Measurements from ENCODE around the gene CFAP74. TPM values are rescaled to one million over a fixed set of nuclear protein-coding genes. Genes with fewer than 3 reads are reported as not detected.

Gene CFAP74
- total RNA-seq, 1 experiment from 2014 or later, result not detected

DNA sequence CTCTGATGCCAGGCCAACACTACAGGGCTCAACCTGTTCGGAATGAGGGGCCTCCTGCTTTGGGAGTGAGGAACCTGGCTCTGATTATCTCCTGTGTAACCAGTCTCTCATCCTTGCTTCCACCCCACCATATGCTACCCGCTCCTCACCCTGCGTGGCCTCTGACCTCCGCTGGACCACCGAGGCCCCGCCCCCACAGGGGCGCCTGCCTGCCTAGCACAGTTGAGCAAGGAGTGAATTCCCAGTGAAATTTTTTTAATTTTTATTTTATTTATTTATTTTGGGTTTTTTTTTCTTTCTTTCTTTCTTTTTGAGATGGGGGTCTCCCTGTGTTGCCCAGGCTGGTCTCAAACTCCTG is 110.8 kb downstream of the CFAP74 start:
- DNase-seq (no peak), ATAC-seq (no peak)
- no peaks in the 10 kb centered on the region for H3K9me3 ChIP-seq (ENCODE audit: low read length)
- peaks cover 38% of the 10 kb centered on the region for H3K79me2 ChIP-seq (ENCODE audit: low read length)
- ChIA-PET CTCF (no interaction called here), POLR2A (ENCODE audit: unreplicated experiment) (no interaction called here)
- H4K20me1 ChIP-seq (ENCODE audit: low read length), result peaks cover 22% of the 10 kb centered on the region
- no peaks in the 10 kb centered on the region for H3K9me2 ChIP-seq (replicated peaks; ENCODE audit: low read length)
- no peaks in the 10 kb centered on the region for H3F3A ChIP-seq (ENCODE audit: low read length, unreplicated experiment)
- no TSS peak for BruUV-seq (replicated peaks)
- no peak overlapping the region for H3K27ac ChIP-seq (ENCODE audit: low read length)
- H3K9ac ChIP-seq (ENCODE audit: low read length), result no peak overlapping the region; the same call in 1 of the 2 replicates
- H3K36me3 ChIP-seq (ENCODE audit: low read depth, low read length), result no peaks in the 10 kb centered on the region
- TF ChIP-seq EZH2 (IDR thresholded peaks at IDR 0.05; ENCODE audit: low read length, unreplicated experiment) (no peak), EZH2phosphoT487 (IDR thresholded peaks at IDR 0.05; ENCODE audit: borderline replicate concordance, low read length) (no peak)
- TF ChIP-seq, protein P1, sequence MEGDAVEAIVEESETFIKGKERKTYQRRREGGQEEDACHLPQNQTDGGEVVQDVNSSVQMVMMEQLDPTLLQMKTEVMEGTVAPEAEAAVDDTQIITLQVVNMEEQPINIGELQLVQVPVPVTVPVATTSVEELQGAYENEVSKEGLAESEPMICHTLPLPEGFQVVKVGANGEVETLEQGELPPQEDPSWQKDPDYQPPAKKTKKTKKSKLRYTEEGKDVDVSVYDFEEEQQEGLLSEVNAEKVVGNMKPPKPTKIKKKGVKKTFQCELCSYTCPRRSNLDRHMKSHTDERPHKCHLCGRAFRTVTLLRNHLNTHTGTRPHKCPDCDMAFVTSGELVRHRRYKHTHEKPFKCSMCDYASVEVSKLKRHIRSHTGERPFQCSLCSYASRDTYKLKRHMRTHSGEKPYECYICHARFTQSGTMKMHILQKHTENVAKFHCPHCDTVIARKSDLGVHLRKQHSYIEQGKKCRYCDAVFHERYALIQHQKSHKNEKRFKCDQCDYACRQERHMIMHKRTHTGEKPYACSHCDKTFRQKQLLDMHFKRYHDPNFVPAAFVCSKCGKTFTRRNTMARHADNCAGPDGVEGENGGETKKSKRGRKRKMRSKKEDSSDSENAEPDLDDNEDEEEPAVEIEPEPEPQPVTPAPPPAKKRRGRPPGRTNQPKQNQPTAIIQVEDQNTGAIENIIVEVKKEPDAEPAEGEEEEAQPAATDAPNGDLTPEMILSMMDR (conservative IDR thresholded peaks at IDR 0.05; ENCODE audit: low read depth, low read length), result no peak
- intact Hi-C loops (cut with micrococcal nuclease), result no loop called here
- no peak overlapping the region for H2AFZ ChIP-seq (ENCODE audit: low read length)
- H3K27me3 ChIP-seq (ENCODE audit: low read length), result no peaks in the 10 kb centered on the region
- peak overlapping the region; percentile 76 for H3K4me3 ChIP-seq (ENCODE audit: low read length)
- H3K4me1 ChIP-seq (ENCODE audit: insufficient read depth, low read length), result peaks cover 42% of the 10 kb centered on the region
- peak overlapping the region; percentile 99 for H3K4me2 ChIP-seq (ENCODE audit: low read length)

DNA sequence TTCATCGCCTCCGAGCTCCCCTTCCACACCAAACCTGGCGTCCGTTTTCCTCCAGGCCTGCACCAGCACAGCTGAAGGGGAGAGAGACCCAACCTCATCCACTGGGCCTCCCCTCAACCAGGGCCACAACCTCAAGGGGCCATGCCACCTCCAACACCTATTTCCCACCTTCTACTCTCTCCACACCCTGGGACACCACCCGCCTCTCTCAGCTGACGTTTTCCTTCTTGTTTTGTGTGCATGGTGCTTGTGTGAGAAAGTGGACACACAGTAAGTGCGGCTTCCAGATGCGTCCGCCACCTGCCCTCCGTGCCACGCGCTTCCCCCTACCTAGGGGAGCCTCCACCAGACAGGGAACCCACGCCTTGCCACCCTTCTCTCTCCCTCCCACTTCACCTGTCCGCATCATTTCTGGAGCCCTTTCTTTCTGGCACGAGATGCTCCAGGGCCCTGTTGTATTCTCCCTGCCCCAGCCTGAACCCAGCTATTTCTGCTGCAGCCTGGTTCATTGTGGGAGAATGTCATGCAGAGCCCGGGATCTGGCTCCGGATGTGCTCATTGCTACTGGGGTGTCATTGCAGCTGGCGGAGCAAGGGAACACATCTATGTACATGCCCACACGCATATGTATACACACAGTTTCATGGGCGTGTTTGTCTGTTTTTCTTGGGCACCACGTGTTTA is 111.4 kb downstream of the CFAP74 start:
- BruUV-seq (replicated peaks), result TSS peak; percentile 61
- Histone ChIP-seq H3K4me1 (ENCODE audit: insufficient read depth, low read length) (peaks cover 46% of the 10 kb centered on the region), H3F3A (ENCODE audit: low read length, unreplicated experiment) (no peaks in the 10 kb centered on the region), H3K27ac (ENCODE audit: low read length) (peak overlapping the region; percentile 33), H3K9me2 (replicated peaks; ENCODE audit: low read length) (no peaks in the 10 kb centered on the region), H3K4me2 (ENCODE audit: low read length) (peak overlapping the region; percentile 99), H3K79me2 (ENCODE audit: low read length) (peaks cover 43% of the 10 kb centered on the region), H2AFZ (ENCODE audit: low read length) (peak overlapping the region; percentile 71), H3K36me3 (ENCODE audit: low read depth, low read length) (no peaks in the 10 kb centered on the region), H4K20me1 (ENCODE audit: low read length) (peaks cover 28% of the 10 kb centered on the region), H3K27me3 (ENCODE audit: low read length) (no peaks in the 10 kb centered on the region), H3K9ac (ENCODE audit: low read length) (peak overlapping the region; percentile 80), H3K9me3 (ENCODE audit: low read length) (no peaks in the 10 kb centered on the region), H3K4me3 (ENCODE audit: low read length) (peak overlapping the region; percentile 76)
- CTCF ChIA-PET, result interaction anchor here (0.9 to 1.0 kb wide), 2 partner anchors 14 to 17 kb away, joined by 3 to 6 read pairs; no protein-coding TSS in a partner anchor
- no peak for DNase-seq
- no peak for ATAC-seq
- POLR2A ChIA-PET (ENCODE audit: unreplicated experiment), result interaction anchor here (0.6 kb wide), 1 partner anchor 158 kb away, joined by 4 read pairs; no protein-coding TSS in a partner anchor
- no peak for TF ChIP-seq EZH2phosphoT487 (IDR thresholded peaks at IDR 0.05; ENCODE audit: borderline replicate concordance, low read length)
- TF ChIP-seq EZH2 (IDR thresholded peaks at IDR 0.05; ENCODE audit: low read length, unreplicated experiment), result no peak
- TF ChIP-seq, protein P1 (conservative IDR thresholded peaks at IDR 0.05; ENCODE audit: low read depth, low read length), result no peak
- intact Hi-C loops (cut with micrococcal nuclease), result no loop called here

Measured in PC-3 (cell line).